ENCODE data around the gene SREK1.

- TF ChIP-seq CTCF (IDR thresholded peaks at IDR 0.05) (peak in 1 of 6 experiments; percentile 3), POLR2A (IDR thresholded peaks at IDR 0.05) (no peak)
Measured at GRCh38 chr5:66144834-66145390, 812 bp downstream of the SREK1 start.
